NCI-H82 treated with DMSO at 0.1 percent for 48 hours (cell line): Measurements from ENCODE around the gene CTSH.
"Not testable (repeated sequence)": the region's sequence is repeated elsewhere in the genome, so short reads cannot be mapped to it uniquely, and the experiment has no call there.

ENCODE experiments used
- DNase-seq: peaks from one replicate; lab custom pipeline; 2025; ENCODE audit not compliant: unreplicated experiment; lab: John Stamatoyannopoulos, UW

CTSH gene

GRCh38 chr15:78923015-78923414 lies 21.8 kb downstream of the CTSH start:
- DNase-seq = no peak

GRCh38 chr15:78922527-78922926 lies 22.3 kb downstream of the CTSH start:
- no peak for DNase-seq

GRCh38 chr15:78921940-78922339 lies 22.9 kb downstream of the CTSH start:
- DNase-seq = no peak

- DNase-seq = no peak
These were observed 23.3 kb downstream of the CTSH start for GRCh38 chr15:78921517-78921916.

- no peak for DNase-seq
These were observed 27.0 kb downstream of the CTSH start for GRCh38 chr15:78917888-78918287.

- no peak for DNase-seq
These were observed 28.8 kb downstream of the CTSH start for GRCh38 chr15:78916088-78916487.

- no peak for DNase-seq
These were observed 29.3 kb downstream of the CTSH start for GRCh38 chr15:78915341-78916087.

GRCh38 chr15:78914027-78914764 lies 30.6 kb downstream of the CTSH start:
- DNase-seq = no peak

- DNase-seq = no peak
These were observed 31.8 kb downstream of the CTSH start for GRCh38 chr15:78913012-78913411.

- DNase-seq = no peak
These were observed 32.5 kb downstream of the CTSH start for GRCh38 chr15:78912316-78912715.

GRCh38 chr15:78910271-78910670 lies 34.6 kb downstream of the CTSH start:
- no peak for DNase-seq

- peak; percentile 16 for DNase-seq
These were observed 35.0 kb downstream of the CTSH start for GRCh38 chr15:78909791-78910228.

GRCh38 chr15:78909160-78909695 lies 35.6 kb downstream of the CTSH start:
- no peak for DNase-seq

- peak; percentile 26 for DNase-seq
These were observed 37.3 kb downstream of the CTSH start for GRCh38 chr15:78907577-78907976.

- no peak for DNase-seq
These were observed 38.6 kb downstream of the CTSH start for GRCh38 chr15:78906316-78906620.

- no peak for DNase-seq
These were observed 40.1 kb downstream of the CTSH start for GRCh38 chr15:78904599-78905358.

- not testable (repeated sequence) for DNase-seq
These were observed 42.4 kb downstream of the CTSH start for GRCh38 chr15:78902281-78903032.

GRCh38 chr15:78900819-78901533 lies 43.9 kb downstream of the CTSH start:
- not testable (repeated sequence) for DNase-seq

GRCh38 chr15:78898540-78898939 lies 46.3 kb downstream of the CTSH start:
- DNase-seq = no peak

- no peak for DNase-seq
These were observed 49.4 kb downstream of the CTSH start for GRCh38 chr15:78895471-78895870.
